Muscle of leg (tissue), 11 donors: Measurements from ENCODE around the gene YARS1. TPM values are rescaled to one million over a fixed set of nuclear protein-coding genes. Genes with fewer than 3 reads are reported as not detected.
A peak's percentile ranks its signal among the peaks of the same experiment; 100 is the strongest.

Experiments
- DNase-seq: peaks from one replicate; pipeline ENCODE4 v3.0.0; 2013
- H3K27ac ChIP-seq: one replicate; pipeline ENCODE4 v1.5.1; 2013; ENCODE audit warnings: mild to moderate bottlenecking, low read length, control low read depth
- H3K27me3 ChIP-seq: one replicate; pipeline ENCODE4 v1.6.1; 2013; ENCODE audit warnings: low read length; ENCODE audit not compliant: control insufficient read depth, insufficient read depth
- H3K36me3 ChIP-seq: one replicate; pipeline ENCODE4 v1.6.1; 2013; ENCODE audit warnings: low read length; ENCODE audit not compliant: control insufficient read depth, insufficient read depth
- H3K4me1 ChIP-seq: one replicate; pipeline ENCODE4 v1.6.1; 2013; ENCODE audit warnings: low read length; ENCODE audit not compliant: control insufficient read depth, insufficient read depth
- H3K4me3 ChIP-seq: one replicate; pipeline ENCODE4 v1.5.1; 2013; ENCODE audit warnings: low read length, control low read depth
- H3K9me3 ChIP-seq: replicated peaks from 2 replicates; pipeline ENCODE4 v1.6.1; 2013; ENCODE audit warnings: low read depth, low read length; ENCODE audit not compliant: control insufficient read depth
- WGBS: methylation state at CpG from one replicate; pipeline ENCODE4 v1.1.5; 2013; ENCODE audit warnings: missing lambda C conversion rate; ENCODE audit not compliant: insufficient coverage; 5-methylcytosine and 5-hydroxymethylcytosine counted together
- polyA plus RNA-seq, 8 donors: library from polyadenylated mRNA; unstranded; fragments of 120-200 nt; gene quantifications; one replicate each; pipeline versions ENCODE4 v1.2.1 to v1.2.3, GENCODE V29; 2013; ENCODE audit warnings: inconsistent platforms in 1 of 8, low replicate concordance in 1 of 8; ENCODE audit not compliant: insufficient read length in 8 of 8, insufficient read depth in 1 of 8
- total RNA-seq: library from RNA; stranded (reverse); fragments of 120-200 nt; gene quantifications from one replicate; pipeline ENCODE4 v1.2.4, GENCODE V29; 2013

Gene YARS1
- total and polyA plus RNA-seq, 9 donors = 35.3 to 56.7 (median 43.4) TPM

DNA sequence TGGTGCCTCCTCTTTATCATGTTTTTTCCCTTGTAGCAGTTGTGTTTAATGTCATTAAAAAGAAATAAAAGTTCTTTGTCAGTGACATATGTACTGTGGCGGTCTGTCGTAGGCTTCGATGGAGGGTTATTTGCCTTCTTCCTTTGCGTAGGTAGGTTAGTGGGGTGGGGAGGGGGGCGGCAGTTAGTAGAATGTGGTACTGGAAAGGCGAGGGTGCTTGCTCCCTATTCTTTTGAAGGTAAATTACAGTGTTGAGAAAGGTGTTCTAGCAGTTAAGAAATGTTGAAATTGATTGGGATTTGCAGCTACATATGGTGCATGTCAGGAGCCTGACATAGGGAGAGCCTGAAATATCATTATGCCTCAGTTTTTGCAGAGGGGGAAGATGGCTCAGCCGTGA, 41.6 kb upstream of the YARS1 start:
- Histone ChIP-seq H3K36me3 (peaks cover 51% of the 10 kb centered on the region), H3K4me1 (peaks cover 21% of the 10 kb centered on the region), H3K4me3 (no peak overlapping the region), H3K27me3 (no peaks in the 10 kb centered on the region), H3K27ac (no peak overlapping the region), H3K9me3 (no peaks in the 10 kb centered on the region)
- 83% methylated on average over 6 of the region's 7 CpGs for WGBS
- DNase-seq = no peak

DNA sequence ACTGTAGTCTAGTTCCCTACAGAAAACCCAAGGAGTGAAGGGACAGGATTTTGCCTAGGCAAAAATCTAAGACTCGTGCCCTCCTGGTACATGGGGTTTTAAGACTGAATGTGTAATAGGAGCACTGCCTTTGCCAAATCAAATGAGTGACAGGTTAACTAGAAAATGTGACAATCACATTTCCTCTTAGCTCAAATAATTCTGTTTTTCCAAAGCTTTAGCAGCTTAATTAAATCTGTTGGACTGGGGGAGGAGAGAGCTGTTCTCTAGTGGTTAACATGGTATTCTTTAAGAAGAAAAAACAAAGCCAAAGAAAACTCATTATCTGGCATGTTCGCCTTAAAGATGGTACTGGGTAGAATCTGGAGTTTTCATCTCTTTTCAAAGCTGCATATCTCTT, 41.0 kb upstream of the YARS1 start:
- H3K4me1 ChIP-seq = peaks cover 15% of the 10 kb centered on the region
- peaks cover 51% of the 10 kb centered on the region for H3K36me3 ChIP-seq
- no peaks in the 10 kb centered on the region for H3K27me3 ChIP-seq
- no peak overlapping the region for H3K4me3 ChIP-seq
- DNase-seq = no peak
- H3K9me3 ChIP-seq = no peaks in the 10 kb centered on the region
- H3K27ac ChIP-seq = no peak overlapping the region
- no CpG with 5 or more reads among the region's 2 CpGs for WGBS

GRCh38 chr1:32855861-32856617, 38.9 kb upstream of the YARS1 start:
- Histone ChIP-seq H3K4me1 (peaks cover 5% of the 10 kb centered on the region), H3K36me3 (peaks cover 43% of the 10 kb centered on the region), H3K9me3 (no peaks in the 10 kb centered on the region), H3K27me3 (no peaks in the 10 kb centered on the region), H3K27ac (no peak overlapping the region), H3K4me3 (no peak overlapping the region)
- no peak for DNase-seq
- 85% methylated on average over 8 of the region's 13 CpGs for WGBS

DNA sequence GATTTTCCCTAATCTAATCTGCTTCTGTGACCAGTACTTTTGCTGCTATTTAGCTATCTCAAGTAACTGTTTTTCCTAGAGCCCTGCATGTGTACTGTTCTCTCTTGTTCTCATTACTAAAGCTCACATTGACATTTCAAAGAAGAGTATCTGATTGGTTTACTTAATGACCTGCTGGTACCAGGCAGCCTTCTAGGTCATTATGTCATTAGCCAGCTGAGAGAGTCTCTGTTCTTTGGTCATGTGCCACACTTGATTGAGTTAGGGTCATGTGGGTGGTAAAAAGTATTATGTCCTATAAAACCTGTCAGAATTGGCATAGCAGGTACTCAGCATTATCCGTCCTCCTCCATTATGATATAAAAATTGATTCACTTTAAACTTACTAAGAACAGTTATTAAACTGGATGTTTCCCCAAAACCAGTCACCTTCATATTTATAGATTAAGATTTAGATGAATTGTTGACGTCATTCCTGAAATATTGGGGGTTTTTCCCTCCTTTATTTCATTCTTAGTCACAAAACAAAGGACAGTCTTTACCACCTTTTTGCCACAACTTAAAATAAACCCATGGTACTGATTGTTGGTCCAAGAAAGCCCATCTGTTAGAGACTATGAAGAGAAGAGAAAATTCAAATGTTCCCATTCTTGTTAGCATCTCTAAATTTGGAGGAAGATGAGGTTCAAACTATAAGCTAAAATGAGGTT, 31.4 kb upstream of the YARS1 start:
- Histone ChIP-seq H3K9me3 (peaks cover 7% of the 10 kb centered on the region), H3K4me3 (no peak overlapping the region), H3K36me3 (peaks cover 35% of the 10 kb centered on the region), H3K4me1 (no peaks in the 10 kb centered on the region), H3K27me3 (no peaks in the 10 kb centered on the region), H3K27ac (no peak overlapping the region)
- WGBS = no CpG with 5 or more reads among the region's 2 CpGs
- no peak for DNase-seq

DNA sequence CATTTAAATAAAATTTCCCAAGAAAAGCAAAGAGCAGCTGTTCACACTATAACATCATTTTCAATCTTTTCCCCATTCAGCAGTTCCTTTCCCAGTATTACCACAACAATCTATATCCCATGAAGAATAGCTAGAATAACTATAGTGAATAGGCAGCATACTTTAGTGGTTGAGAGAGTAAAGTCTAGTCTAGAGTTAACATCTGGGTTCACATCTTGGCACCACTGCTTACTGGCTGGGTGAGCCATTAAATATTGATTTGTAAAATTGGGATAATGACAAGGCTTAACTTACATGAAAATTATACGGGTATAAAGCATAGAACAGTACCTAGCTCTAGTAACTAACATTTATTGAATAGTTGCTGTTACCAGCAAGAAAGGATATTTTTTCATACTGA, 14.7 kb upstream of the YARS1 start:
- Histone ChIP-seq H3K27me3 (no peaks in the 10 kb centered on the region), H3K9me3 (no peaks in the 10 kb centered on the region), H3K27ac (no peak overlapping the region), H3K4me3 (no peak overlapping the region), H3K36me3 (peaks cover 40% of the 10 kb centered on the region), H3K4me1 (no peaks in the 10 kb centered on the region)
- DNase-seq = no peak
- WGBS = no CpG with 5 or more reads among the region's 1 CpG

DNA sequence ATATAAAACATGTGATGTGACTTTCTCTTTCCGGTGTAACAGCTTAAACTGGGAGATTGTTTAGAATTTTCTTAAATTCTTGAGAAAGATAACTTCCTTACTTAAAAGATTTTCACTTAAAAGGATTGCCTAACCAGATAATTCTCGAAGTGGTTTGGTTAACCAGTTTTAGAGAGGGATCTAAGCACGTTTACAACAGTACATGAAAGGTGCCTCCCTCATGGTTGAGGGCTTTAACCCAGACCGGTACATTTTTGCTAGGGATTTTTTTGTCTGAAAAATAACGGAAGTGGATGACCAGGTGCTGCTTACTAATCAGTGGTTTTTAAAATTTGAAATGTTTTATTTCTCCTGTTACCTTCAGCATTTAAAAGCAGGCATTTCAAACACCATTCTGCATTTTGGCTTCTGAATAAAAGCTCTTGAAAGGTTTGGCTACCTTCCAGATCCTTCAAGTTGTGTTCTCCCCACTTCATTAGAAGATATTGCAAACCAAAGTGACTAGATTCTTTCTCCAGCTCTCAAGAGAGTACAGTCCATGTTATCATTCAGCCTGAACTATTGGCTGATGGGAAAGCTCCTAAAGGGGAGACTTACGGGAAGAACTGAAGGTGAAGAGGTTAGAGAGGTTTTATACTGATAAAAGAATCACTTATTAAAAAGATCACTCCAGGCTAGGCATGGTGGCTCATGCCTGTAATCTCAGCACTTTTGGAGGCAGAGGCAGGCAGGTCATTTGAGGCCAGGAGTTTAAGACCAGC, 13.1 kb upstream of the YARS1 start:
- no peak for DNase-seq
- Histone ChIP-seq H3K9me3 (no peaks in the 10 kb centered on the region), H3K4me3 (no peak overlapping the region), H3K36me3 (peaks cover 46% of the 10 kb centered on the region), H3K27ac (no peak overlapping the region), H3K27me3 (no peaks in the 10 kb centered on the region), H3K4me1 (no peaks in the 10 kb centered on the region)
- 100% methylated on average over 1 of the region's 6 CpGs for WGBS

- H3K36me3 ChIP-seq = peaks cover 46% of the 10 kb centered on the region
- WGBS = no CpG with 5 or more reads among the region's 7 CpGs
- peak; percentile 77 for DNase-seq
- H3K27ac ChIP-seq = no peak overlapping the region
- H3K27me3 ChIP-seq = no peaks in the 10 kb centered on the region
- no peaks in the 10 kb centered on the region for H3K9me3 ChIP-seq
- H3K4me3 ChIP-seq = no peak overlapping the region
- H3K4me1 ChIP-seq = no peaks in the 10 kb centered on the region
Observed at GRCh38 chr1:32828341-32828740, 11.2 kb upstream of the YARS1 start.

DNA sequence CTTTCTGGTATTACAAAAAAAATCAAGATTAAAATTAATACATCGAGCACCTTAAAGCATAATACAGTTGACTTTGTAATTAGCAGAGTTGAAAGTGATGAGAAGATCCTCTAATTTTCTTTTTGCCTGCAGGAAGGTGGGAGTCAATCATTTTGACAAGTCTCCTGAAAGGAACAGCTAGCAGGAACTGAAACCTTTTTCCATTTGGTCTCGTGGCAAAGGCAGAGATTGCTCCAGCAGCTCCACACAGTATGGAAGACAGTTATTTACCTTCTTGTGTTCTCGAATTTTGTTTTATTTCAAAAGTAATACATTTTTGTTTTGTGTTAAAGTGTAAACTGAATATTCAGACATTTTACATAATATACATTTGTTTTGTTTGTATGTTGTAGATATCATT, 8.0 kb upstream of the YARS1 start:
- no peaks in the 10 kb centered on the region for H3K9me3 ChIP-seq
- H3K27ac ChIP-seq = no peak overlapping the region
- no peak overlapping the region for H3K4me3 ChIP-seq
- H3K36me3 ChIP-seq = peaks cover 32% of the 10 kb centered on the region
- no peaks in the 10 kb centered on the region for H3K27me3 ChIP-seq
- H3K4me1 ChIP-seq = no peaks in the 10 kb centered on the region
- WGBS = no CpG with 5 or more reads among the region's 3 CpGs
- no peak for DNase-seq

GRCh38 chr1:32818804-32819541, 1.8 kb upstream of the YARS1 start:
- Histone ChIP-seq H3K4me1 (peaks cover 17% of the 10 kb centered on the region), H3K27me3 (no peaks in the 10 kb centered on the region), H3K27ac (peak overlapping the region; percentile 98), H3K4me3 (peak overlapping the region; percentile 99), H3K9me3 (no peaks in the 10 kb centered on the region), H3K36me3 (no peaks in the 10 kb centered on the region)
- WGBS = 52% methylated on average over 7 of the region's 11 CpGs
- DNase-seq = peak; percentile 18
